Neural cell (in vitro differentiated cells): ENCODE data around the gene CNTD1. TPM values are rescaled to one million over a fixed set of nuclear protein-coding genes. Genes with fewer than 3 reads are reported as not detected.

Source experiments
- H2AFZ ChIP-seq: fragments of 200-600, 300-800 bp; sonication (generic), shearing (Covaris generic); 2 replicates; pipeline ENCODE4 v1.6.0; 2014; ENCODE audit warnings: low read depth, mild to moderate bottlenecking, antibody characterized with exemption, low read length, moderate library complexity
- H3F3A ChIP-seq: fragments of 200-600 bp; shearing (Covaris generic); 2 replicates; pipeline ENCODE4 v1.6.1; 2016; ENCODE audit warnings: mild to moderate bottlenecking, moderate library complexity, mixed read lengths, antibody characterized with exemption, low read length; ENCODE audit not compliant: insufficient read depth, poor library complexity, severe bottlenecking
- H3K27ac ChIP-seq: fragments of 200-600, 300-800 bp; sonication (generic), shearing (Covaris generic); 2 replicates; pipeline ENCODE4 v1.5.1; 2014; ENCODE audit warnings: mild to moderate bottlenecking, low read length, moderate library complexity
- H3K27me3 ChIP-seq: fragments of 300-800, 200-600 bp; sonication (generic), shearing (Covaris generic); 2 replicates; pipeline ENCODE4 v1.6.0; 2014; ENCODE audit warnings: mild to moderate bottlenecking, low read depth, low read length, moderate library complexity; ENCODE audit not compliant: insufficient read depth
- H3K36me3 ChIP-seq: fragments of 300-800, 200-600 bp; sonication (generic), shearing (Covaris generic); 2 replicates; pipeline ENCODE4 v1.5.1; 2014; ENCODE audit warnings: mild to moderate bottlenecking, antibody characterized with exemption, low read length, moderate library complexity; ENCODE audit not compliant: insufficient read depth
- H3K4me2 ChIP-seq: fragments of 300-800, 200-600 bp; sonication (generic), shearing (Covaris generic); 2 replicates; pipeline ENCODE4 v1.6.0; 2014; ENCODE audit warnings: mild to moderate bottlenecking, low read length
- H3K4me3 ChIP-seq: fragments of 300-800, 200-600 bp; sonication (generic), shearing (Covaris generic); 2 replicates; pipeline ENCODE4 v1.5.1; 2014; ENCODE audit warnings: mild to moderate bottlenecking, low read length, moderate library complexity
- H3K79me2 ChIP-seq: fragments of 200-600 bp; shearing (Covaris generic); replicated peaks from 2 replicates; pipeline ENCODE4 v1.6.0; 2014; ENCODE audit warnings: mild to moderate bottlenecking, low read length, moderate library complexity; ENCODE audit not compliant: insufficient read depth
- H3K9ac ChIP-seq: fragments of 300-800, 200-600 bp; sonication (generic), shearing (Covaris generic); 2 replicates; pipeline ENCODE4 v1.6.1; 2016; ENCODE audit warnings: mild to moderate bottlenecking, low read length, mixed read lengths
- H3K9me2 ChIP-seq: fragments of 200-600 bp; shearing (Covaris generic); 2 replicates; pipeline ENCODE4 v1.6.1; 2016; ENCODE audit warnings: mild to moderate bottlenecking, low read length, mixed read lengths; ENCODE audit not compliant: insufficient read depth
- H3K9me3 ChIP-seq: fragments of 200-600, 300-800 bp; sonication (generic), shearing (Covaris generic); 2 replicates; pipeline ENCODE4 v1.6.1; 2016; ENCODE audit warnings: mild to moderate bottlenecking, mixed run types, low read length, moderate library complexity, mixed read lengths
- H4K20me1 ChIP-seq: fragments of 200-600 bp; shearing (Covaris generic); 2 replicates; pipeline ENCODE4 v1.6.1; 2016; ENCODE audit warnings: mild to moderate bottlenecking, mixed run types; ENCODE audit not compliant: insufficient read depth
- EP300 ChIP-seq: fragments of 450-650 bp; conservative IDR thresholded peaks from 2 replicates; pipeline ENCODE4 v1.6.1; 2014; ENCODE audit warnings: antibody characterized with exemption, mild to moderate bottlenecking, moderate library complexity; ENCODE audit not compliant: poor library complexity, severe bottlenecking
- EZH2 ChIP-seq: fragments of 200-600, 300-800 bp; shearing (Covaris generic), sonication (generic); IDR thresholded peaks from 2 replicates; pipeline ENCODE4 v1.6.1; 2014; ENCODE audit warnings: antibody characterized with exemption, low read length, borderline replicate concordance, mild to moderate bottlenecking; ENCODE audit not compliant: insufficient read depth, poor library complexity, severe bottlenecking
- MXI1 ChIP-seq: fragments of 450-650 bp; conservative IDR thresholded peaks from 2 replicates; pipeline ENCODE4 v1.6.1; 2014; ENCODE audit warnings: antibody characterized with exemption, mild to moderate bottlenecking; ENCODE audit not compliant: poor library complexity, severe bottlenecking
- POLR2AphosphoS5 ChIP-seq: IDR thresholded peaks from 2 replicates; pipeline ENCODE4 v1.6.1; 2012
- RAD21 ChIP-seq: fragments of 450-650 bp; conservative IDR thresholded peaks from 2 replicates; pipeline ENCODE4 v1.6.1; 2014; ENCODE audit warnings: antibody characterized with exemption, mild to moderate bottlenecking, moderate library complexity
- SMC3 ChIP-seq: fragments of 450-650 bp; conservative IDR thresholded peaks from 2 replicates; pipeline ENCODE4 v1.6.1; 2014; ENCODE audit warnings: antibody characterized with exemption, mild to moderate bottlenecking, moderate library complexity; ENCODE audit not compliant: poor library complexity
- TAF1 ChIP-seq: IDR thresholded peaks from 2 replicates; pipeline ENCODE4 v1.6.1; 2012; ENCODE audit warnings: low read depth
- polyA plus RNA-seq: library from polyadenylated mRNA; depleted of rRNA; stranded (reverse); fragments of >200 nt; gene quantifications from 2 replicates; pipeline ENCODE4 v1.2.3, GENCODE V29; 2014
- TF ChIP-seq, protein P1 (sequence below): fragments of 450-650 bp; IDR thresholded peaks from 2 replicates; pipeline ENCODE4 v1.5.1; 2014; ENCODE audit warnings: antibody characterized with exemption, mild to moderate bottlenecking, moderate library complexity; ENCODE audit not compliant: poor library complexity, severe bottlenecking
- TF ChIP-seq, protein P2 (sequence below): IDR thresholded peaks from 2 replicates; pipeline ENCODE4 v1.6.1; 2012; ENCODE audit warnings: borderline replicate concordance

Gene CNTD1
- polyA plus RNA-seq, 1 donor from 2014 or later, result 0.21 TPM

DNA sequence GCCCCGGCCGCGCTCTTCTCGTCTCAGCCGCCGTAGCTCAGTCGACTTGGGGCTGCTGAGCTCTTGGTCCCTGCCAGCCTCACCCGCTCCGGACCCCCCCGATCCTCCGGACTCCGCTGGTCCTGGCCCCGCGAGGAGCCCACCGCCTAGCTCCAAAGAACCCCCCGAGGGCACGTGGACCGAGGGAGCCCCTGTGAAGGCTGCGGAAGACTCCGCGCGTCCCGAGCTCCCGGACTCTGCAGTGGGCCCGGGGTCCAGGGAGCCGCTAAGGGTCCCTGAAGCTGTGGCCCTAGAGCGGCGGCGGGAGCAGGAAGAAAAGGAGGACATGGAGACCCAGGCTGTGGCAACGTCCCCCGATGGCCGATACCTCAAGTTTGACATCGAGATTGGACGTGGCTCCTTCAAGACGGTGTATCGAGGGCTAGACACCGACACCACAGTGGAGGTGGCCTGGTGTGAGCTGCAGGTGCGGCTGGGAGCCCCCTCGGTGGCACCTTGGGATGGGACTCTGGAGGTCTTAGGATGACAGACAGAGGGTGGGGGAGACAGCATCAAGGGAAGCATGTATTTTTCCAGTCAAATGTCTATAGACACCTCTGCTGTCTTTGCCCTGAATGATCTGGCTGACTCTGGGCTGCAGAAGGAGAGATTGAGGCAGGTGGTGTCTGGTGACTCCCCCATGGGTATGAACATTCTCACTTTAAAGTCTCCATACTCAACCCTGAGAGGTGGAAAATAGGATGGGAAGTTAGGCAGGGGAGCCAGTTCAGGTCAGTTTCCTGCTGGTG is 17.6 kb upstream of the CNTD1 start:
- Histone ChIP-seq H3K4me2 (no peak overlapping the region), H3K9ac (peak overlapping the region; percentile 3)
- TF ChIP-seq EP300 (no peak), TAF1 (no peak), POLR2AphosphoS5 (no peak), SMC3 (no peak), EZH2 (no peak), RAD21 (no peak), MXI1 (no peak)
- TF ChIP-seq, protein P1, sequence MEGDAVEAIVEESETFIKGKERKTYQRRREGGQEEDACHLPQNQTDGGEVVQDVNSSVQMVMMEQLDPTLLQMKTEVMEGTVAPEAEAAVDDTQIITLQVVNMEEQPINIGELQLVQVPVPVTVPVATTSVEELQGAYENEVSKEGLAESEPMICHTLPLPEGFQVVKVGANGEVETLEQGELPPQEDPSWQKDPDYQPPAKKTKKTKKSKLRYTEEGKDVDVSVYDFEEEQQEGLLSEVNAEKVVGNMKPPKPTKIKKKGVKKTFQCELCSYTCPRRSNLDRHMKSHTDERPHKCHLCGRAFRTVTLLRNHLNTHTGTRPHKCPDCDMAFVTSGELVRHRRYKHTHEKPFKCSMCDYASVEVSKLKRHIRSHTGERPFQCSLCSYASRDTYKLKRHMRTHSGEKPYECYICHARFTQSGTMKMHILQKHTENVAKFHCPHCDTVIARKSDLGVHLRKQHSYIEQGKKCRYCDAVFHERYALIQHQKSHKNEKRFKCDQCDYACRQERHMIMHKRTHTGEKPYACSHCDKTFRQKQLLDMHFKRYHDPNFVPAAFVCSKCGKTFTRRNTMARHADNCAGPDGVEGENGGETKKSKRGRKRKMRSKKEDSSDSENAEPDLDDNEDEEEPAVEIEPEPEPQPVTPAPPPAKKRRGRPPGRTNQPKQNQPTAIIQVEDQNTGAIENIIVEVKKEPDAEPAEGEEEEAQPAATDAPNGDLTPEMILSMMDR, result no peak
- TF ChIP-seq, protein P2, sequence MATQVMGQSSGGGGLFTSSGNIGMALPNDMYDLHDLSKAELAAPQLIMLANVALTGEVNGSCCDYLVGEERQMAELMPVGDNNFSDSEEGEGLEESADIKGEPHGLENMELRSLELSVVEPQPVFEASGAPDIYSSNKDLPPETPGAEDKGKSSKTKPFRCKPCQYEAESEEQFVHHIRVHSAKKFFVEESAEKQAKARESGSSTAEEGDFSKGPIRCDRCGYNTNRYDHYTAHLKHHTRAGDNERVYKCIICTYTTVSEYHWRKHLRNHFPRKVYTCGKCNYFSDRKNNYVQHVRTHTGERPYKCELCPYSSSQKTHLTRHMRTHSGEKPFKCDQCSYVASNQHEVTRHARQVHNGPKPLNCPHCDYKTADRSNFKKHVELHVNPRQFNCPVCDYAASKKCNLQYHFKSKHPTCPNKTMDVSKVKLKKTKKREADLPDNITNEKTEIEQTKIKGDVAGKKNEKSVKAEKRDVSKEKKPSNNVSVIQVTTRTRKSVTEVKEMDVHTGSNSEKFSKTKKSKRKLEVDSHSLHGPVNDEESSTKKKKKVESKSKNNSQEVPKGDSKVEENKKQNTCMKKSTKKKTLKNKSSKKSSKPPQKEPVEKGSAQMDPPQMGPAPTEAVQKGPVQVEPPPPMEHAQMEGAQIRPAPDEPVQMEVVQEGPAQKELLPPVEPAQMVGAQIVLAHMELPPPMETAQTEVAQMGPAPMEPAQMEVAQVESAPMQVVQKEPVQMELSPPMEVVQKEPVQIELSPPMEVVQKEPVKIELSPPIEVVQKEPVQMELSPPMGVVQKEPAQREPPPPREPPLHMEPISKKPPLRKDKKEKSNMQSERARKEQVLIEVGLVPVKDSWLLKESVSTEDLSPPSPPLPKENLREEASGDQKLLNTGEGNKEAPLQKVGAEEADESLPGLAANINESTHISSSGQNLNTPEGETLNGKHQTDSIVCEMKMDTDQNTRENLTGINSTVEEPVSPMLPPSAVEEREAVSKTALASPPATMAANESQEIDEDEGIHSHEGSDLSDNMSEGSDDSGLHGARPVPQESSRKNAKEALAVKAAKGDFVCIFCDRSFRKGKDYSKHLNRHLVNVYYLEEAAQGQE, result no peak

DNA sequence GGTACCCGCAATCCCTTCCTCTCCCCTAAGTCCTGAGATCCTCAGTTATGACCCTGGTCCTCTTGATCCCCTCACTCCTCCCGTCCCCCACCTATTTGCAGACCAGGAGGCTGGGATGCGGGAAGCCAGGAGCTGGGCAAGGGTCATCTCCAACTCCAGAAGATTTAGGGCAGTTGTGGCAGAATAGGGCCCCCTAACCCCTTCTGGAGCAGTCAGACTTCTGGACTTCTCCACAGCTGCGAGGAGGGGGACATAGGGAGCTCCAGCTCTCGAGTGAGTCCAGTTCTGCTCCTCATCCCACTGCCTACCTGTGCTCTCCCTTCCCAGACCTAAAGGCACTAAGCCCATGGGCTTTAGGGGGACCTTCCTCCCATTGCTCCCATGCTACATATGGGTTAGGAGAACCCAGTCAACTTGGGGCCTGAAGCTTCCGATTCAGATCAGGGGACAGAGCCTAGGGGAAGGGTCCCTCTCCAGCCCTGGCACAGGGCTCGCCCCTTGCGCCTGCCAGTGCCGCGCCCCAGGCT is 17.0 kb upstream of the CNTD1 start:
- Histone ChIP-seq H3K9me3 (no peaks in the 10 kb centered on the region), H3K27me3 (peaks cover 37% of the 10 kb centered on the region), H4K20me1 (no peaks in the 10 kb centered on the region), H2AFZ (no peak overlapping the region), H3K36me3 (no peaks in the 10 kb centered on the region), H3K4me3 (no peak overlapping the region), H3K4me2 (no peak overlapping the region), H3F3A (no peaks in the 10 kb centered on the region), H3K79me2 (no peaks in the 10 kb centered on the region), H3K9me2 (no peaks in the 10 kb centered on the region), H3K9ac (no peak overlapping the region), H3K27ac (no peak overlapping the region)
- TF ChIP-seq, protein P2, result no peak
- TF ChIP-seq EZH2, result no peak

More for the DNA sequence above, 17.6 kb upstream of the CNTD1 start:
- Histone ChIP-seq H3K9me3 (no peaks in the 10 kb centered on the region), H3K36me3 (no peaks in the 10 kb centered on the region), H3K27ac (no peak overlapping the region), H4K20me1 (no peaks in the 10 kb centered on the region), H3K4me3 (peak overlapping the region; percentile 56), H3F3A (no peaks in the 10 kb centered on the region), H2AFZ (no peak overlapping the region), H3K9me2 (no peaks in the 10 kb centered on the region), H3K27me3 (peaks cover 36% of the 10 kb centered on the region), H3K79me2 (no peaks in the 10 kb centered on the region)
